Measurements from ENCODE around the gene SDC4. TPM values are rescaled to one million over a fixed set of nuclear protein-coding genes. Genes with fewer than 3 reads are reported as not detected.

The SDC4 gene
- total RNA-seq, 3 donors from 2014 or later, result 114 to 145 (median 122) TPM

- Histone ChIP-seq H3K9me3 (no peaks in the 10 kb centered on the region), H3K4me1 (ENCODE audit: low read depth) (no peaks in the 10 kb centered on the region), H3K4me3 (no peak overlapping the region), H3K36me3 (ENCODE audit: low read depth) (no peaks in the 10 kb centered on the region)
- TF ChIP-seq CTCF (IDR thresholded peaks at IDR 0.05), result no peak
- DNase-seq (no peak), ATAC-seq (no peak)
- intact Hi-C loops (cut with DNase I, micrococcal nuclease), result no loop called here
Measured at GRCh38 chr20:45275338-45275737, 72.9 kb downstream of the SDC4 start.

Other genes starting within 250 kb of the SDC4 start
- gene KCNS1, start 247.3 kb downstream of the SDC4 start, total RNA-seq, result under 1 TPM in 2 of 3 donors, not detected in 1; 0.09 to 0.17 TPM
- not detected for gene WFDC5, start 233.2 kb downstream of the SDC4 start, total RNA-seq
- not detected for gene WFDC12, start 224.0 kb downstream of the SDC4 start, total RNA-seq
- 100 to 1,000 TPM in 2 of 3 donors, 10 to 100 TPM in 1; 86.8 to 399 (median 294) TPM for gene PI3, start 173.5 kb downstream of the SDC4 start, total RNA-seq
- not detected for gene SEMG1, start 141.4 kb downstream of the SDC4 start, total RNA-seq
- gene SEMG2, start 127.1 kb downstream of the SDC4 start, total RNA-seq, result not detected
- 100 to 1,000 TPM in 1 of 3 donors, 10 to 100 TPM in 2; 29.9 to 132 (median 43.3) TPM for gene SLPI, start 93.9 kb downstream of the SDC4 start, total RNA-seq
- not detected for gene RBPJL, start 41.6 kb downstream of the SDC4 start, total RNA-seq
- gene MATN4, start 40.1 kb downstream of the SDC4 start, total RNA-seq, result under 1 TPM in 2 of 3 donors, not detected in 1; 0.17 to 0.22 TPM
- gene SYS1, start 14.7 kb upstream of the SDC4 start, total RNA-seq, result 10 to 100 TPM; 37.2 to 41.7 (median 39.9) TPM
- gene TP53TG5, start 29.9 kb upstream of the SDC4 start, total RNA-seq, result 1 to 10 TPM; 1.4 to 2.1 (median 1.6) TPM
- 100 to 1,000 TPM; 108 to 125 (median 124) TPM for gene DBNDD2, start 59.9 kb upstream of the SDC4 start, total RNA-seq
- 100 to 1,000 TPM in 2 of 3 donors, 10 to 100 TPM in 1; 92.1 to 137 (median 124) TPM for gene PIGT, start 67.7 kb upstream of the SDC4 start, total RNA-seq
- gene WFDC2, start 121.3 kb upstream of the SDC4 start, total RNA-seq, result 100 to 1,000 TPM in 1 of 3 donors, 10 to 100 TPM in 2; 65.7 to 183 (median 78.0) TPM
- not detected for gene SPINT3, start 167.2 kb upstream of the SDC4 start, total RNA-seq
- gene WFDC6, start 191.1 kb upstream of the SDC4 start, total RNA-seq, result not detected
- not detected for gene EPPIN, start 199.0 kb upstream of the SDC4 start, total RNA-seq
- gene WFDC8, start 230.9 kb upstream of the SDC4 start, total RNA-seq, result not detected

Data from mucosa of descending colon (tissue), 3 donors.